IMR-90 (cell line): ENCODE results near the gene MYO5A. TPM values are rescaled to one million over a fixed set of nuclear protein-coding genes. Genes with fewer than 3 reads are reported as not detected.

ENCODE experiments used
- ATAC-seq: fragments of 200-7000 bp; cut with Tn5 transposase; 2 replicates; pipeline ENCODE4 v1.9.1; 2020; ENCODE audit warnings: low read depth, mild to moderate bottlenecking, moderate library complexity
- BruUV-seq: library from RNA; stranded (reverse); fragments of 400-500 nt; replicated peaks from 2 replicates; lab custom pipeline; 2021; lab: Mats Ljungman, UMichigan
- CTCF ChIA-PET: fragments of 300-600 bp; formaldehyde crosslinking; extraction: SDS; loops from one replicate; lab custom pipeline; 2021; ENCODE audit warnings: antibody characterized with exemption; lab: Yijun Ruan, JAX
- POLR2A ChIA-PET: fragments of 300-600 bp; sonication (Branson Sonifier 250); formaldehyde crosslinking; loops from one replicate; lab custom pipeline; 2022; ENCODE audit warnings: antibody characterized with exemption; ENCODE audit not compliant: unreplicated experiment; lab: Charles Lee
- DNase-seq: peaks from one replicate; pipeline ENCODE4 v3.0.0; 2013
- H2AFZ ChIP-seq: replicated peaks from 2 replicates; pipeline ENCODE3; 2013; ENCODE audit warnings: low read length, mild to moderate bottlenecking; ENCODE audit not compliant: poor library complexity
- H2AK5ac ChIP-seq: 2 replicates; pipeline ENCODE4 v1.6.1; 2013; ENCODE audit warnings: low read depth, low read length, inconsistent platforms
- H2AK9ac ChIP-seq: replicated peaks from 2 replicates; pipeline ENCODE3; 2013; ENCODE audit warnings: mild to moderate bottlenecking, low read depth, low read length, moderate library complexity; ENCODE audit not compliant: poor library complexity
- H2BK120ac ChIP-seq: 2 replicates; pipeline ENCODE4 v1.6.1; 2013; ENCODE audit warnings: low read depth, low read length, inconsistent platforms
- H2BK15ac ChIP-seq: 3 replicates; pipeline ENCODE4 v1.6.1; 2013; ENCODE audit warnings: low read depth, low read length, inconsistent platforms
- H2BK20ac ChIP-seq: 2 replicates; pipeline ENCODE4 v1.6.1; 2013; ENCODE audit warnings: low read depth, mild to moderate bottlenecking, inconsistent platforms, low read length, moderate library complexity
- H2BK5ac ChIP-seq: 2 replicates; pipeline ENCODE4 v1.6.1; 2013; ENCODE audit warnings: mild to moderate bottlenecking, low read depth, low read length, inconsistent platforms; ENCODE audit not compliant: poor library complexity, severe bottlenecking
- H3K14ac ChIP-seq: replicated peaks from 2 replicates; pipeline ENCODE4 v1.6.1; 2013; ENCODE audit warnings: low read depth, low read length, inconsistent platforms
- H3K18ac ChIP-seq: 2 replicates; pipeline ENCODE4 v1.6.1; 2013; ENCODE audit warnings: low read depth, low read length, control low read depth
- H3K23ac ChIP-seq: 2 replicates; pipeline ENCODE4 v1.6.1; 2013; ENCODE audit warnings: low read depth, low read length, inconsistent platforms
- H3K27ac ChIP-seq: 2 replicates; pipeline ENCODE4 v1.5.1; 2013; ENCODE audit warnings: mild to moderate bottlenecking, control low read depth, low read length; ENCODE audit not compliant: insufficient read depth
- H3K27me3 ChIP-seq: 2 replicates; pipeline ENCODE4 v1.6.1; 2013; ENCODE audit warnings: low read length; ENCODE audit not compliant: control insufficient read depth, insufficient read depth
- H3K36me3 ChIP-seq: 2 replicates; pipeline ENCODE4 v1.6.1; 2013; ENCODE audit warnings: low read length, mixed read lengths; ENCODE audit not compliant: control insufficient read depth, insufficient read depth
- H3K4ac ChIP-seq: 2 replicates; pipeline ENCODE4 v1.6.1; 2013; ENCODE audit warnings: low read depth, low read length, inconsistent platforms
- H3K4me1 ChIP-seq: 2 replicates; pipeline ENCODE4 v1.6.1; 2013; ENCODE audit warnings: low read length, mixed read lengths; ENCODE audit not compliant: control insufficient read depth, insufficient read depth
- H3K4me2 ChIP-seq: 2 replicates; pipeline ENCODE4 v1.6.1; 2013; ENCODE audit warnings: low read depth, mild to moderate bottlenecking, control low read depth, low read length, moderate library complexity
- H3K4me3 ChIP-seq: 2 replicates; pipeline ENCODE4 v1.5.1; 2013; ENCODE audit warnings: low read depth, mild to moderate bottlenecking, control low read depth, low read length, moderate library complexity; ENCODE audit not compliant: insufficient read depth
- H3K56ac ChIP-seq: 2 replicates; pipeline ENCODE4 v1.6.1; 2013; ENCODE audit warnings: low read length, inconsistent platforms; ENCODE audit not compliant: insufficient read depth; ENCODE audit errors: extremely low read depth
- H3K79me1 ChIP-seq, 2 experiments: 2 replicates each; pipeline ENCODE4 v1.6.1; 2013; ENCODE audit warnings: low read length in 2 of 2, inconsistent platforms in 1 of 2, low read depth in 1 of 2
- H3K9ac ChIP-seq: 2 replicates; pipeline ENCODE4 v1.6.1; 2013; ENCODE audit warnings: low read depth, low read length, control low read depth
- H3K9me1 ChIP-seq: 2 replicates; pipeline ENCODE4 v1.6.1; 2013; ENCODE audit warnings: low read length, inconsistent platforms; ENCODE audit not compliant: insufficient read depth
- H3K9me3 ChIP-seq: 2 replicates; pipeline ENCODE4 v1.6.1; 2013; ENCODE audit warnings: low read length; ENCODE audit not compliant: control insufficient read depth, insufficient read depth
- H4K20me1 ChIP-seq: 2 replicates; pipeline ENCODE4 v1.6.1; 2013; ENCODE audit warnings: low read length, inconsistent platforms; ENCODE audit not compliant: insufficient read depth
- H4K5ac ChIP-seq: 2 replicates; pipeline ENCODE4 v1.6.1; 2013; ENCODE audit warnings: mild to moderate bottlenecking, low read depth, low read length, control low read depth
- H4K8ac ChIP-seq, 2 experiments: 2 replicates each; pipeline ENCODE4 v1.6.1; 2013; ENCODE audit warnings: low read depth in 2 of 2, low read length in 2 of 2, control low read depth in 1 of 2, inconsistent platforms in 1 of 2
- H4K91ac ChIP-seq: 2 replicates; pipeline ENCODE4 v1.6.1; 2013; ENCODE audit warnings: low read depth, low read length, inconsistent platforms; ENCODE audit not compliant: insufficient read depth
- CEBPB ChIP-seq: IDR thresholded peaks from 2 replicates; pipeline ENCODE4 v1.6.1; 2012; ENCODE audit warnings: low read depth, low read length, improper control_type of control experiment
- CHD1 ChIP-seq: IDR thresholded peaks from 2 replicates; pipeline ENCODE4 v1.6.1; 2012; ENCODE audit warnings: low read depth, low read length, improper control_type of control experiment
- FOS ChIP-seq: fragments of 150-350 bp; IDR thresholded peaks from 2 replicates; pipeline ENCODE4 v1.6.1; 2016; ENCODE audit warnings: low read depth, low read length
- MAZ ChIP-seq: IDR thresholded peaks from 2 replicates; pipeline ENCODE4 v1.6.1; 2012; ENCODE audit warnings: low read depth, mild to moderate bottlenecking, low read length, improper control_type of control experiment, moderate library complexity, borderline replicate concordance
- NFE2L2 ChIP-seq: fragments of 150-350 bp; IDR thresholded peaks from 2 replicates; pipeline ENCODE4 v1.6.1; 2016; ENCODE audit warnings: low read depth, mild to moderate bottlenecking, low read length
- POLR2A ChIP-seq: IDR thresholded peaks from 2 replicates; pipeline ENCODE4 v1.6.1; 2012; ENCODE audit warnings: mild to moderate bottlenecking, low read depth, low read length
- RAD21 ChIP-seq: IDR thresholded peaks from 2 replicates; pipeline ENCODE4 v1.6.1; 2012; ENCODE audit warnings: low read length, improper control_type of control experiment
- RCOR1 ChIP-seq: IDR thresholded peaks from 2 replicates; pipeline ENCODE4 v1.6.1; 2012; ENCODE audit warnings: mild to moderate bottlenecking, low read length, improper control_type of control experiment; ENCODE audit not compliant: insufficient replicate concordance
- RFX5 ChIP-seq: IDR thresholded peaks from 2 replicates; pipeline ENCODE4 v1.8.0; 2012; ENCODE audit warnings: low read depth, mild to moderate bottlenecking, low read length, moderate library complexity
- SMC3 ChIP-seq: fragments of 150-350 bp; IDR thresholded peaks from 2 replicates; pipeline ENCODE4 v1.6.1; 2016; ENCODE audit warnings: low read depth, mild to moderate bottlenecking, antibody characterized with exemption, low read length, moderate library complexity
- WGBS, 2 experiments: methylation state at CpG; one replicate each; pipeline versions ENCODE4 v1.1.5 to v1.1.7; 2013; ENCODE audit warnings: missing lambda C conversion rate in 2 of 2; ENCODE audit not compliant: insufficient read length in 1 of 2; ENCODE audit errors: extremely low coverage in 2 of 2; 5-methylcytosine and 5-hydroxymethylcytosine counted together
- dilution Hi-C: fragments of 300-500 bp; cut with HindIII; formaldehyde crosslinking; loops from one replicate; pipeline ENCODE4 v1.14.3; 2018; ENCODE audit warnings: low sequenced_read_pairs; ENCODE audit not compliant: unreplicated experiment
- in situ Hi-C: fragments of 300-500 bp; cut with MboI; formaldehyde crosslinking; loops from 3 replicates; pipeline ENCODE4 v1.14.3; 2019; ENCODE audit warnings: low sequenced_read_pairs, inconsistent platforms, mixed read lengths
- intact Hi-C: fragments of 100-400 bp; cut with micrococcal nuclease; formaldehyde crosslinking; loops from 2 replicates; pipeline ENCODE4 v1.10.0; 2022
- polyA plus RNA-seq, 3 experiments: library from polyadenylated mRNA; depleted of rRNA; stranded (reverse); fragments of >200 nt; gene quantifications; 2 replicates each; pipeline ENCODE4 v1.2.3, GENCODE V29; 2012; ENCODE audit warnings: low replicate concordance in 1 of 3
- total RNA-seq: library from RNA; depleted of rRNA; stranded (reverse); fragments of >200 nt; gene quantifications from 2 replicates; pipeline ENCODE4 v1.2.3, GENCODE V29; 2012
- TF ChIP-seq, protein P1 (sequence below): fragments of 150-350 bp; IDR thresholded peaks from 2 replicates; pipeline ENCODE4 v1.6.1; 2017; ENCODE audit warnings: mild to moderate bottlenecking, antibody characterized with exemption, low read length, low read depth
- TF ChIP-seq, protein P2 (sequence below): fragments of 150-350 bp; IDR thresholded peaks from 2 replicates; pipeline ENCODE4 v1.6.1; 2016; ENCODE audit warnings: low read depth, mild to moderate bottlenecking, low read length, moderate library complexity, borderline replicate concordance
- TF ChIP-seq, protein P3 (sequence below): conservative IDR thresholded peaks from 2 replicates; pipeline ENCODE4 v1.5.1; 2012; ENCODE audit warnings: mild to moderate bottlenecking, low read depth, low read length, improper control_type of control experiment

The MYO5A gene
- total and polyA plus RNA-seq, 2 of the 4 experiments (the other 2 are of a cell fraction) = 19.4 to 69.2 TPM

DNA sequence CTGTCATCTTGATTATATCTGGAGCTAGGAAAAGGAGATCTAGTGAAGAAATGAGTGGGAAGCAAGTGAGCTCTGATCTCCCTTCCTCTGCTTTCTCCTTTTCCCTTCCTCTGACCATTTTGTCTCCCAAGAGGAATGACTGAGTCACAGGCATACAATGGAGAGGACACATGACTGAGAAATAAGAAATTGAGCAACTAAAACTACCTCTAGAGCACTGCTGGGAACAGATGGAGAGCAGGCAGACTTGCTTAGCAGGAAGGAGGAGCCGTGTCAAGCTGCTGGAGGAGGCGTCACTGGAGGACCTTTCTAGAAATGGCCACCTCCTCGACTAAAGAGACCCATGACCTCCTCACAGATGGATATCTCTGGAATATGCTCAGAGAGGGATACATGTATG lies 166.2 kb downstream of the MYO5A start:
- dilution Hi-C loops = no loop called here
- Histone ChIP-seq H4K5ac (no peak overlapping the region), H3K4me3 (no peak overlapping the region), H2AK9ac (no peak overlapping the region), H3K9me1 (no peaks in the 10 kb centered on the region), H3K9ac (no peak overlapping the region), H3K27ac (no peak overlapping the region), H3K18ac (no peak overlapping the region), H2BK15ac (no peak overlapping the region), H2AFZ (no peak overlapping the region), H2AK5ac (no peak overlapping the region), H3K27me3 (no peaks in the 10 kb centered on the region), H3K9me3 (no peaks in the 10 kb centered on the region), H4K8ac (no peak overlapping the region), H3K4me2 (no peak overlapping the region), H3K36me3 (peaks cover 10% of the 10 kb centered on the region), H2BK20ac (no peak overlapping the region), H3K4ac (no peak overlapping the region), H2BK5ac (no peak overlapping the region), H3K56ac (no peak overlapping the region), H3K14ac (no peak overlapping the region), H3K4me1 (no peaks in the 10 kb centered on the region; the same call in 1 of the 2 replicates), H2BK120ac (no peak overlapping the region), H3K79me1 (no peaks in the 10 kb centered on the region; a peak in 2 of 4 replicates), H4K91ac (no peak overlapping the region), H4K20me1 (no peaks in the 10 kb centered on the region), H3K23ac (no peak overlapping the region)
- ChIA-PET CTCF (no interaction called here), POLR2A (no interaction called here)
- TF ChIP-seq CHD1 = no peak
- no peak for TF ChIP-seq RCOR1
- no peak for TF ChIP-seq RFX5
- TF ChIP-seq, protein P1, sequence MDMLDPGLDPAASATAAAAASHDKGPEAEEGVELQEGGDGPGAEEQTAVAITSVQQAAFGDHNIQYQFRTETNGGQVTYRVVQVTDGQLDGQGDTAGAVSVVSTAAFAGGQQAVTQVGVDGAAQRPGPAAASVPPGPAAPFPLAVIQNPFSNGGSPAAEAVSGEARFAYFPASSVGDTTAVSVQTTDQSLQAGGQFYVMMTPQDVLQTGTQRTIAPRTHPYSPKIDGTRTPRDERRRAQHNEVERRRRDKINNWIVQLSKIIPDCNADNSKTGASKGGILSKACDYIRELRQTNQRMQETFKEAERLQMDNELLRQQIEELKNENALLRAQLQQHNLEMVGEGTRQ = peak; percentile 56; the same call in 1 of the 2 replicates
- no peak for TF ChIP-seq FOS
- TF ChIP-seq, protein P2, sequence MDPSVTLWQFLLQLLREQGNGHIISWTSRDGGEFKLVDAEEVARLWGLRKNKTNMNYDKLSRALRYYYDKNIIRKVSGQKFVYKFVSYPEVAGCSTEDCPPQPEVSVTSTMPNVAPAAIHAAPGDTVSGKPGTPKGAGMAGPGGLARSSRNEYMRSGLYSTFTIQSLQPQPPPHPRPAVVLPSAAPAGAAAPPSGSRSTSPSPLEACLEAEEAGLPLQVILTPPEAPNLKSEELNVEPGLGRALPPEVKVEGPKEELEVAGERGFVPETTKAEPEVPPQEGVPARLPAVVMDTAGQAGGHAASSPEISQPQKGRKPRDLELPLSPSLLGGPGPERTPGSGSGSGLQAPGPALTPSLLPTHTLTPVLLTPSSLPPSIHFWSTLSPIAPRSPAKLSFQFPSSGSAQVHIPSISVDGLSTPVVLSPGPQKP = no peak
- TF ChIP-seq MAZ = no peak
- TF ChIP-seq CEBPB = peak; percentile 51; the same call in 1 of the 2 replicates
- no peak for TF ChIP-seq POLR2A
- no peak for TF ChIP-seq SMC3
- TF ChIP-seq RAD21 = no peak
- TF ChIP-seq, protein P3, sequence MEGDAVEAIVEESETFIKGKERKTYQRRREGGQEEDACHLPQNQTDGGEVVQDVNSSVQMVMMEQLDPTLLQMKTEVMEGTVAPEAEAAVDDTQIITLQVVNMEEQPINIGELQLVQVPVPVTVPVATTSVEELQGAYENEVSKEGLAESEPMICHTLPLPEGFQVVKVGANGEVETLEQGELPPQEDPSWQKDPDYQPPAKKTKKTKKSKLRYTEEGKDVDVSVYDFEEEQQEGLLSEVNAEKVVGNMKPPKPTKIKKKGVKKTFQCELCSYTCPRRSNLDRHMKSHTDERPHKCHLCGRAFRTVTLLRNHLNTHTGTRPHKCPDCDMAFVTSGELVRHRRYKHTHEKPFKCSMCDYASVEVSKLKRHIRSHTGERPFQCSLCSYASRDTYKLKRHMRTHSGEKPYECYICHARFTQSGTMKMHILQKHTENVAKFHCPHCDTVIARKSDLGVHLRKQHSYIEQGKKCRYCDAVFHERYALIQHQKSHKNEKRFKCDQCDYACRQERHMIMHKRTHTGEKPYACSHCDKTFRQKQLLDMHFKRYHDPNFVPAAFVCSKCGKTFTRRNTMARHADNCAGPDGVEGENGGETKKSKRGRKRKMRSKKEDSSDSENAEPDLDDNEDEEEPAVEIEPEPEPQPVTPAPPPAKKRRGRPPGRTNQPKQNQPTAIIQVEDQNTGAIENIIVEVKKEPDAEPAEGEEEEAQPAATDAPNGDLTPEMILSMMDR = no peak
- no peak for TF ChIP-seq NFE2L2
- in situ Hi-C loops = no loop called here
- DNase-seq (peak; percentile 73), ATAC-seq (peak; percentile 62)
- intact Hi-C loops = no loop called here
- no TSS peak for BruUV-seq
- 75% methylated on average over 2 of the region's 3 CpGs; no CpG with 5 or more reads in 1 of the 2 experiments for WGBS, 2 experiments
